Tibial nerve (tissue), 4 donors: Measurements from ENCODE around the gene ADAM15.

Experiments
- CTCF ChIP-seq, 5 experiments: fragments of 200-600 bp in 3 of 5; fragments of 450-650 bp in 2 of 5; sonication (generic) in 3 of 5; IDR thresholded peaks; one replicate each; pipeline ENCODE4 v1.5.1; 2016 to 2019; ENCODE audit warnings: antibody characterized with exemption in 5 of 5, mild to moderate bottlenecking in 3 of 5, moderate library complexity in 2 of 5
- EP300 ChIP-seq, 2 donors: sonication (generic); formaldehyde crosslinking; IDR thresholded peaks; one replicate each; pipeline ENCODE4 v1.6.1; 2017; ENCODE audit warnings: antibody characterized with exemption in 2 of 2, mild to moderate bottlenecking in 1 of 2
- POLR2A ChIP-seq, 2 donors: fragments of 450-650 bp; IDR thresholded peaks; one replicate each; pipeline ENCODE4 v1.6.1; 2017; ENCODE audit warnings: antibody characterized with exemption in 2 of 2, mild to moderate bottlenecking in 2 of 2, moderate library complexity in 2 of 2

- TF ChIP-seq CTCF (IDR thresholded peaks at IDR 0.05) (no peak), POLR2A (IDR thresholded peaks at IDR 0.05) (no peak), EP300 (IDR thresholded peaks at IDR 0.05) (no peak)
Measured at GRCh38 chr1:155057788-155058211, 6.7 kb downstream of the ADAM15 start.
